Cardiac ventricle fibroblast (primary cell): ENCODE results near the gene UGT1A4. TPM values are rescaled to one million over a fixed set of nuclear protein-coding genes. Genes with fewer than 3 reads are reported as not detected.

ENCODE experiments used
- total RNA-seq: library from RNA; depleted of rRNA; stranded (reverse); fragments of >200 nt; gene quantifications from 2 replicates; pipeline ENCODE4 v1.2.3, GENCODE V29; 2015

Gene UGT1A4
- total RNA-seq = 0.34 TPM in 1 of 2 replicates, not detected in the other

GRCh38 chr2:233718552-233718951, at the start of gene UGT1A4:
TSS of gene UGT1A4 (plus strand) at chr2:233718736. CDS start at chr2:233718821, 85 bp downstream.

GRCh38 chr2:233671290-233672161, 47.0 kb upstream of the UGT1A4 start, which contains the start of gene UGT1A9:
TSS of gene UGT1A9 (plus strand) at chr2:233671898. CDS start at chr2:233671935, 37 bp downstream.

DNA sequence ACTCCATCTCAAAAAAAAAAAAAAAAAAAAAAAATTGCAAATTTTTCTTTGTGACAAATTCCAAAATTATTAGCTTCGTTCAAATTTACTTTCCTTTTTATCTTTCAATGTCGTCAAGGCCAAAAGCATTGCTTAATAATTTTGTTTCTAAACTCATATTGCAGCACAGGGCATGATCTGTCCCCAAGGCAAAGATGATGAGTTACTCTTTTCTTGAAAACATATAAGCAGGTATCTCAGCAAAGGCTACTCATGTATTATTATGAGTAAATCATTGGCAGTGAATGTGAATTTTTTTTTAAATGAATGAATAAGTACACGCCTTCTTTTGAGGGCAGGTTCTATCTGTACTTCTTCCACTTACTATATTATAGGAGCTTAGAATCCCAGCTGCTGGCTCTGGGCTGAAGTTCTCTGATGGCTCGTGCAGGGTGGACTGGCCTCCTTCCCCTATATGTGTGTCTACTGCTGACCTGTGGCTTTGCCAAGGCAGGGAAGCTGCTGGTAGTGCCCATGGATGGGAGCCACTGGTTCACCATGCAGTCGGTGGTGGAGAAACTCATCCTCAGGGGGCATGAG, 36.9 kb upstream of the UGT1A4 start, which contains the start of gene UGT1A7:
TSS of gene UGT1A7 (plus strand) at position 381 of the 579 bp plus-strand sequence. CDS start at position 418, 37 bp downstream.

GRCh38 chr2:233692648-233693047, 25.9 kb upstream of the UGT1A4 start, which contains the start of gene UGT1A6:
TSS of gene UGT1A6 (plus strand) at chr2:233692890. CDS start at chr2:233693005, 115 bp downstream.

GRCh38 chr2:233712611-233713261, 5.8 kb upstream of the UGT1A4 start, which contains the start of gene UGT1A5:
TSS of gene UGT1A5 (plus strand) at chr2:233712907. CDS start at chr2:233712992, 85 bp downstream.

DNA sequence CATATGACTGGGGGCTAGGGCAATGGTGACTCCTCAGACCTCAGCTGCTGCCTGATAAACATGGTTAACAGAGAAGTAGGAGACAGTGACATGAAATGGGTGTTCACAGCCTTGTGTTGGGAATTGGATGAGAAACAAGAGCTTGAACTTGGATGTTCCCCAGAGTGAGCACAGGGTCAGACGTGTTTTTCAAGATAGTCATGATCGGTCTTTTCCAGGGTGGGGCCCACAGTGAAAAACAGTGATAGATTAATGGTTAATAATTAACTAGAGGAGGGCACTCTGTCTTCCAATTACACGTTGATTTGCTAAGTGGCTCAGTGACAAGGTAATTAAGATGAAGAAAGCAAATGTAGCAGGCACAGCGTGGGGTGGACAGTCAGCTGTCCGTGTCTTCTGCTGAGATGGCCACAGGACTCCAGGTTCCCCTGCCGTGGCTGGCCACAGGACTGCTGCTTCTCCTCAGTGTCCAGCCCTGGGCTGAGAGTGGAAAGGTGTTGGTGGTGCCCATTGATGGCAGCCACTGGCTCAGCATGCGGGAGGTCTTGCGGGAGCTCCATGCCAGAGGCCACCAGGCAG, 10.3 kb downstream of the UGT1A4 start, which contains the start of gene UGT1A3:
TSS of gene UGT1A3 (plus strand) at position 320 of the 579 bp plus-strand sequence. CDS start at position 405, 85 bp downstream.

DNA sequence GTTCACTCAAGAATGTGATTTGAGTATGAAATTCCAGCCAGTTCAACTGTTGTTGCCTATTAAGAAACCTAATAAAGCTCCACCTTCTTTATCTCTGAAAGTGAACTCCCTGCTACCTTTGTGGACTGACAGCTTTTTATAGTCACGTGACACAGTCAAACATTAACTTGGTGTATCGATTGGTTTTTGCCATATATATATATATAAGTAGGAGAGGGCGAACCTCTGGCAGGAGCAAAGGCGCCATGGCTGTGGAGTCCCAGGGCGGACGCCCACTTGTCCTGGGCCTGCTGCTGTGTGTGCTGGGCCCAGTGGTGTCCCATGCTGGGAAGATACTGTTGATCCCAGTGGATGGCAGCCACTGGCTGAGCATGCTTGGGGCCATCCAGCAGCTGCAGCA, 41.5 kb downstream of the UGT1A4 start, which contains the start of gene UGT1A1:
TSS of gene UGT1A1 (plus strand) at position 228 of the 400 bp plus-strand sequence. CDS start at position 246, 18 bp downstream.

DNA sequence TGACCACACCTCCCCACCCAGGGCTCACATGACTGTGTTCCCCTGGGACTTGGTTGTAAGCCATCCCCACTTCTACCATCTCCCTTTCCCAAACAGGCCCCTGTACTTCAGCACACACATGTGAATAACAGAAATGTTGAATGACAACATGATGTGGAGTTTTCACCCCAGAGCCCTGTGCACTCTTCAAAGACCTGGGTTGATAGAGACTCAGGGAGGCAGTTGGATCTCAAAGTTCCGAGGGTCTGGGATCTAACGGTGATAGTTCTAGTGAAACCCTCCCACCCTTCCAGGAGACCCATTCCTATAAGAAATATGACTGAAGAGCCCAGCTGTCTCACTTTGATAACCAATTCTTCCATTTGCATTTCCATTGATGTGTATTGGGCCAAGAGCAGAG, 59.5 kb downstream of the UGT1A4 start, which contains the start of gene MROH2A:
TSS of gene MROH2A (plus strand) at position 301 of the 400 bp plus-strand sequence. CDS start 1,029 bp downstream, outside the sequence.

Other genes starting within 250 kb of the UGT1A4 start
- 29.2 and 33.7 TPM in 2 replicates for gene USP40, start 152.0 kb upstream of the UGT1A4 start, total RNA-seq
- gene UGT1A8, start 101.1 kb upstream of the UGT1A4 start, total RNA-seq = not detected in 2 replicates
- not detected in 2 replicates for gene UGT1A10, start 82.3 kb upstream of the UGT1A4 start, total RNA-seq
- gene UGT1A9, start 46.8 kb upstream of the UGT1A4 start, total RNA-seq = not detected in 2 replicates
- not detected in 2 replicates for gene UGT1A7, start 36.8 kb upstream of the UGT1A4 start, total RNA-seq
- not detected in 2 replicates for gene UGT1A6, start 25.8 kb upstream of the UGT1A4 start, total RNA-seq
- gene UGT1A5, start 5.8 kb upstream of the UGT1A4 start, total RNA-seq = not detected in 2 replicates
- not detected in 2 replicates for gene UGT1A3, start 10.3 kb downstream of the UGT1A4 start, total RNA-seq
- gene UGT1A1, start 41.5 kb downstream of the UGT1A4 start, total RNA-seq = not detected in 2 replicates
- gene MROH2A, start 59.6 kb downstream of the UGT1A4 start, total RNA-seq = not detected in 2 replicates
- 2.6 and 3.9 TPM in 2 replicates for gene HJURP, start 135.8 kb downstream of the UGT1A4 start, total RNA-seq
- gene TRPM8, start 198.6 kb downstream of the UGT1A4 start, total RNA-seq = not detected in 2 replicates